Vagina (tissue), 2 donors: ENCODE data around the gene CCDC183.

Experiments used
- POLR2A ChIP-seq, 2 donors: fragments of 450-650 bp; IDR thresholded peaks; one replicate each; pipeline ENCODE4 v1.6.1; 2017; ENCODE audit warnings: antibody characterized with exemption in 2 of 2, mild to moderate bottlenecking in 2 of 2, moderate library complexity in 2 of 2
- TF ChIP-seq, protein P1 (sequence below), 3 experiments: fragments of 450-650 bp in 2 of 3; fragments of 200-600 bp in 1 of 3; sonication (generic) in 1 of 3; IDR thresholded peaks; one replicate each; pipeline ENCODE4 v1.5.1; 2017 to 2019; ENCODE audit warnings: antibody characterized with exemption in 3 of 3, mild to moderate bottlenecking in 2 of 3, moderate library complexity in 2 of 3

DNA sequence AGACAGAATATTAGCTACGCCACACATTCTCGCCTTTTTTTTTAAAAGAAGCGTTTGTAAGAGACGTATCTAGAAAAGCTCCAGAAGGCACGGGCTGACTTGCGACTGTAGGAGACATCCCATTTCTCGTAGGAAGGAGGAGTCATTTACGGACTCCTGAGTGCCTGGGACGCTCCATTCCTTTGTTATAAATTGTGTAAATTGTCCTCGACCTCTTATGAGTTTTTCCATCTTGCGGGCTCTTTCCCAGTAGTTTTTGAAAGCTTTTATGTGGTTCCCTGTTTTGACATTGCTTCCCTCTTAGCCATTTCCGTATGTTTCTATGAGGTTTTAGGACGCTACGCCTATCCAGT is 12.6 kb downstream of the CCDC183 start:
- TF ChIP-seq, protein P1, sequence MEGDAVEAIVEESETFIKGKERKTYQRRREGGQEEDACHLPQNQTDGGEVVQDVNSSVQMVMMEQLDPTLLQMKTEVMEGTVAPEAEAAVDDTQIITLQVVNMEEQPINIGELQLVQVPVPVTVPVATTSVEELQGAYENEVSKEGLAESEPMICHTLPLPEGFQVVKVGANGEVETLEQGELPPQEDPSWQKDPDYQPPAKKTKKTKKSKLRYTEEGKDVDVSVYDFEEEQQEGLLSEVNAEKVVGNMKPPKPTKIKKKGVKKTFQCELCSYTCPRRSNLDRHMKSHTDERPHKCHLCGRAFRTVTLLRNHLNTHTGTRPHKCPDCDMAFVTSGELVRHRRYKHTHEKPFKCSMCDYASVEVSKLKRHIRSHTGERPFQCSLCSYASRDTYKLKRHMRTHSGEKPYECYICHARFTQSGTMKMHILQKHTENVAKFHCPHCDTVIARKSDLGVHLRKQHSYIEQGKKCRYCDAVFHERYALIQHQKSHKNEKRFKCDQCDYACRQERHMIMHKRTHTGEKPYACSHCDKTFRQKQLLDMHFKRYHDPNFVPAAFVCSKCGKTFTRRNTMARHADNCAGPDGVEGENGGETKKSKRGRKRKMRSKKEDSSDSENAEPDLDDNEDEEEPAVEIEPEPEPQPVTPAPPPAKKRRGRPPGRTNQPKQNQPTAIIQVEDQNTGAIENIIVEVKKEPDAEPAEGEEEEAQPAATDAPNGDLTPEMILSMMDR (IDR thresholded peaks at IDR 0.05), result no peak
- no peak for TF ChIP-seq POLR2A (IDR thresholded peaks at IDR 0.05)
